GM13977 (cell line): ENCODE measurements around the gene GALNT7.

Source experiments
- DNase-seq: peaks from one replicate; pipeline ENCODE4 v3.0.0; 2012; ENCODE audit warnings: low spot score
- in situ Hi-C: fragments of 300-500 bp; cut with MboI; formaldehyde crosslinking; loops from one replicate; pipeline ENCODE4 v1.12.0; 2022; ENCODE audit warnings: low sequenced_read_pairs, low pct_unique_long_range_greater_than_20kb, mixed read lengths, inconsistent platforms; ENCODE audit not compliant: unreplicated experiment
- TF ChIP-seq, protein P1 (sequence below): IDR thresholded peaks from 2 replicates; pipeline ENCODE4 v1.5.1; 2012; ENCODE audit warnings: mild to moderate bottlenecking, control low read depth; ENCODE audit not compliant: insufficient read depth; ENCODE audit errors: extremely low read depth, missing control alignments

The GALNT7 gene

DNA sequence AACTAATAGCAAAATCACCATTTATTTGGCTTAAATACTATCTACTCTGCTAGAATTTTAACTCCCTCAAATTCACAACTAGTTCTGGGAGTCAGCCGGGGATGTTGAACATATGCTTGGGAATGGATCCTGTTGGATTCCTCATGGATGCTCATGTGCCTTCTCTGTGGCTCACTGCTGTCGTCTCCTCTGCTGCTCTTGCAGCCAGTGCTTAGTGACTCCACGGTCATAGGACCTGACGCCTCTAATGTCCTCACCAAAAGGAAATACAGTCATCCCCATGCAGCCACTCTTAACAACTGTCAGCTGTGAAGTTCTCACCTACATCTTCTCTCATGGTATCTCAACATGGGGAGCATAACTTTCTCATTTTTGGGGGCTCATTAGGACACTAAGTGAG, 106.1 kb downstream of the GALNT7 start:
- TF ChIP-seq, protein P1, sequence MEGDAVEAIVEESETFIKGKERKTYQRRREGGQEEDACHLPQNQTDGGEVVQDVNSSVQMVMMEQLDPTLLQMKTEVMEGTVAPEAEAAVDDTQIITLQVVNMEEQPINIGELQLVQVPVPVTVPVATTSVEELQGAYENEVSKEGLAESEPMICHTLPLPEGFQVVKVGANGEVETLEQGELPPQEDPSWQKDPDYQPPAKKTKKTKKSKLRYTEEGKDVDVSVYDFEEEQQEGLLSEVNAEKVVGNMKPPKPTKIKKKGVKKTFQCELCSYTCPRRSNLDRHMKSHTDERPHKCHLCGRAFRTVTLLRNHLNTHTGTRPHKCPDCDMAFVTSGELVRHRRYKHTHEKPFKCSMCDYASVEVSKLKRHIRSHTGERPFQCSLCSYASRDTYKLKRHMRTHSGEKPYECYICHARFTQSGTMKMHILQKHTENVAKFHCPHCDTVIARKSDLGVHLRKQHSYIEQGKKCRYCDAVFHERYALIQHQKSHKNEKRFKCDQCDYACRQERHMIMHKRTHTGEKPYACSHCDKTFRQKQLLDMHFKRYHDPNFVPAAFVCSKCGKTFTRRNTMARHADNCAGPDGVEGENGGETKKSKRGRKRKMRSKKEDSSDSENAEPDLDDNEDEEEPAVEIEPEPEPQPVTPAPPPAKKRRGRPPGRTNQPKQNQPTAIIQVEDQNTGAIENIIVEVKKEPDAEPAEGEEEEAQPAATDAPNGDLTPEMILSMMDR = no peak
- in situ Hi-C loops = no loop called here
- DNase-seq = no peak

DNA sequence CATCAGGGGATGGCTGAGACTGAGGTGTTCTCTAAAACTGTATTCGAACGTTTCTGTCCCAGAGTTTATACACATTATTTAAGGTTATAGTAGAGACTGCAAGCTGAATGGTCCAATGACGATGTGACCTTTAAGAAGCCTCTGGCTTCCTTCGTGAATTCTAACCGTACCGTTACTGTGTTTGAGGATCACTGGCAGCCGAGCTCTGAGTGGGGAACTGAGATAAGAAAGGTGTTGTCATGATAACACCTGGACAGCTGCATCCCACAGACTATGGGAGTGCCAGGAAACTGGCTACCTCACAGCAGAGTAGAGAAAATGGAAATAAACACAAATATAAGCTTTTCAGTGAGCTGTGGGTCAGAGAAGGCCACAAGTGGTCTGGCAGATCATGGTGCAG, 106.5 kb downstream of the GALNT7 start:
- in situ Hi-C loops = no loop called here
- TF ChIP-seq, protein P1 = no peak

DNA sequence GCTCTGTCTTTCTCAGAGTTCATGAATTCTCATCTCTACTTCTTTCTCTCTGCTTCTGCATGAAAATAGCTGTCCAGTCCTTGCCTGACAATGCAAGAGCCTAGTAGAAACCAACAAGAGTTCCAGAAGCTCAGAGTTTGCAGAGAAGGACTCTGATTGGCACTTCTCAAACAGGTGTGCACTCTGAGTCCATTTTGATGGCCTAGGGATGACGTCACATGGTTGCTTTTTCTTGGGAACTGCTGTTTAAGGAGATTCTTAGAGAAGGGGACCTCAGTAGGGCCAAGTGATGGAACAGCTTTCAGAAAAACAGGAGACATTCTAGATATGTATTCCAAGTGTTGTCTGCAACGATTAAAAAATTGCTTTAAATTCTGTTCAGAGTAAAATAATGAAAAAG, 108.7 kb downstream of the GALNT7 start:
- TF ChIP-seq, protein P1 = no peak
- in situ Hi-C loops = no loop called here
- no peak for DNase-seq

More for the DNA sequence above, 106.5 kb downstream of the GALNT7 start:
- DNase-seq = no peak

DNA sequence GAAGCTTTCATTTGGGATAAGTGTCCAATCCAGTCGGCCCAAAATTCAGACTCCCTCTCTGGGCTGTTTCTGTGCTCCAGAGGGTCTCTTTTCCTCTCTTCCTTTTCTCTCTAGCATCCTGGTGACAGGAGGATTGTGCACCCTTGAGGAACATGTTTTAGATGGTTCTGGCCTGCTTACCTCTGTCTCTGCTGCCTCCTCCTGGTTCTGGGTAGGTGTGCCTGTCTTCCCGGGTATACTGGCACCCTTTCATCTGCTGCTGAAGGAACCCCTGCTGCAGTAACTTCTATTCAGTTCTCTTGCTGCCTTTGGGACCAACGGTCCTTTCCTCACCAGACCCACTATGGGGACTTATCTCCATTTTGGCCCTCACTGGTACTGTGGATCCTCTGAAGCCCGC, 112.4 kb downstream of the GALNT7 start:
- DNase-seq = no peak
- TF ChIP-seq, protein P1 = no peak
- in situ Hi-C loops = no loop called here

DNA sequence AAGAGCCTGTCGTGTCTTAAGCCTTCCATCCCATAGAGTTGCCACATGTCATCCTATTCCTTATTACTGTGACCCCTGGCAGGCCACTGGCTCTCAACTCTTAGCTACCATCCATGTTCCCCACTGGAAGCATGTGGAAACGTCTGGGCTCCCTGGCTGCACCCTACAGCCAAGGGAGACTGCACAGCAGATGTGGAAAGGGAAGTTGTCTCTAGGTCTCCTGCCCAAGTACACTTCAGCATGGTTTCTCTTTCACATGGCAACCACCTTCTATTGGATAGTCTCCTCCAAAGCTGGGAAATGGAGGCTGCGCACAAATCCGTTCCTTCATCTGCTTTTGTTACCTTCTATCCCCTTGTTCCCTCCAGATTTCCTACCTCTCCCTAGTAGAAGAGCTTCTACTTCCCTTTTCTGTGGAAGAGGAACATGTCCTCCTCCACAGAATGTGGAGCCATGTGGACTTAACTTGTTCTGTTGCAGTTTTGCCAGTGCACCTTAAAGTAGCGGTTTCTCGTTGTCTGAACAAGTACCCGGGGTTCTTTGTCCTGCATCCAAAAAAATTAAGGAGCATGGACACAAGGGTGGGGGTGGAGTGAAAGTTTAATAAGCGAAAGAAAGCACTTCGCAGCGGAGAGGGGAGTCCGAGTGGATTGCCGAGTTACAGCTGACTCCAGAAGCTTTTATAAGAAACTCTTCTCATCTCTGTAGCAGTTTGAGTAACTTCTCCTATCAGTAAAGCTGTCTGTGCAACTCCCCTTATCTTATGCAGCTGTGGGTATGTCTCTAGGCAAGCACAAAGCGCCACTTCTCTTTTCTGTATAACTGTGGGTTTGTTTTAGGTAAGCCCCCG, 113.0 kb downstream of the GALNT7 start:
- TF ChIP-seq, protein P1 = no peak
- no peak for DNase-seq
- in situ Hi-C loops = no loop called here

DNA sequence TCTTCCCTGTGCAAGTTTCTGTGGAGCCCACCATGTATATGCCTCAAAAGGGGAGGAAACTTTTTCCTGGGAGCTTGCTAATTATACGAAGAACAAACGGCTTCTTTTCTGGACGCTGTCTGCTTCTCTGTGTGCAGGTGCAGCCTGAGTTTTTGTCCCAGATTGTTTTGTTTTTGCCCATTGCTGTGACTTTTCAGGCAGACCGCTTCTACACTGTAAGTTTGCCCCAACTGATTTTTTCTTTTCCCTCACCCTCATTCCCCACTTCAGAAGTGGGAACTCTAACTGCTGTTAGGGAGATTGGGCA, 113.6 kb downstream of the GALNT7 start:
- TF ChIP-seq, protein P1 = no peak
- in situ Hi-C loops = no loop called here
- no peak for DNase-seq
